Hematopoietic multipotent progenitor cell treated with erythropoietin and hydrocortisone succinate and interleukin-3 and kit ligand, for 6 days (in vitro differentiated cells): Measurements from ENCODE around the gene PRR20E.
"Not testable (repeated sequence)": the region's sequence is repeated elsewhere in the genome, so short reads cannot be mapped to it uniquely, and the experiment has no call there.

ENCODE experiments used
- DNase-seq: peaks from one replicate; pipeline ENCODE4 v3.0.0-alpha.2; 2015

PRR20E gene

GRCh38 chr13:57166897-57167296 is at the start of gene PRR20E:
TSS of gene PRR20E (plus strand) at chr13:57167197. CDS start at chr13:57167584, 387 bp downstream.
- not testable (repeated sequence) for DNase-seq

- DNase-seq, result no peak
Measured at GRCh38 chr13:57123681-57124080, 43.3 kb upstream of the PRR20E start.

- DNase-seq, result no peak
Measured at GRCh38 chr13:57128909-57129308, 38.1 kb upstream of the PRR20E start.

GRCh38 chr13:57136093-57136492 is 30.9 kb upstream of the PRR20E start:
- no peak for DNase-seq

- no peak for DNase-seq
Measured at GRCh38 chr13:57137585-57137984, 29.4 kb upstream of the PRR20E start.

- DNase-seq, result no peak
Measured at GRCh38 chr13:57138988-57139387, 28.0 kb upstream of the PRR20E start.

- not testable (repeated sequence) for DNase-seq
Measured at GRCh38 chr13:57139781-57140180, 27.2 kb upstream of the PRR20E start.

- DNase-seq, result not testable (repeated sequence)
Measured at GRCh38 chr13:57140235-57140968, 26.6 kb upstream of the PRR20E start, which contains the start of gene PRR20A. TSS of gene PRR20A (plus strand) at chr13:57140918. CDS start at chr13:57141305, 387 bp downstream.

GRCh38 chr13:57147188-57147587 is 19.8 kb upstream of the PRR20E start, which contains the start of gene PRR20B:
TSS of gene PRR20B (plus strand) at chr13:57147488. CDS start at chr13:57147875, 387 bp downstream.
- DNase-seq, result not testable (repeated sequence)

- DNase-seq, result not testable (repeated sequence)
Measured at GRCh38 chr13:57148106-57148505, 18.9 kb upstream of the PRR20E start.

GRCh38 chr13:57153761-57154160 is 13.2 kb upstream of the PRR20E start, which contains the start of gene PRR20C:
TSS of gene PRR20C (plus strand) at chr13:57154061. CDS start at chr13:57154448, 387 bp downstream.
- not testable (repeated sequence) for DNase-seq

GRCh38 chr13:57160332-57160731 is 6.7 kb upstream of the PRR20E start, which contains the start of gene PRR20D:
TSS of gene PRR20D (plus strand) at chr13:57160632. CDS start at chr13:57161019, 387 bp downstream.
- not testable (repeated sequence) for DNase-seq

- DNase-seq, result no peak
Measured at GRCh38 chr13:57191667-57192066, 24.7 kb downstream of the PRR20E start.

GRCh38 chr13:57212989-57213388 is 46.0 kb downstream of the PRR20E start:
- DNase-seq, result no peak
